A549 treated with AZD2906 at 1 μM for 4 hours (cell line): ENCODE data around the gene DYRK1A. TPM values are rescaled to one million over a fixed set of nuclear protein-coding genes. Genes with fewer than 3 reads are reported as not detected.

Source experiments
- total RNA-seq: library from RNA; stranded (reverse); fragments of 200-300 nt; extraction: Qiagen RNA extraction; gene quantifications from 5 replicates; pipeline ENCODE4 v1.2.3, GENCODE V29; 2022

The DYRK1A gene
- 10.8 to 15.8 TPM (median 11.8 TPM) in 5 replicates for total RNA-seq

DNA sequence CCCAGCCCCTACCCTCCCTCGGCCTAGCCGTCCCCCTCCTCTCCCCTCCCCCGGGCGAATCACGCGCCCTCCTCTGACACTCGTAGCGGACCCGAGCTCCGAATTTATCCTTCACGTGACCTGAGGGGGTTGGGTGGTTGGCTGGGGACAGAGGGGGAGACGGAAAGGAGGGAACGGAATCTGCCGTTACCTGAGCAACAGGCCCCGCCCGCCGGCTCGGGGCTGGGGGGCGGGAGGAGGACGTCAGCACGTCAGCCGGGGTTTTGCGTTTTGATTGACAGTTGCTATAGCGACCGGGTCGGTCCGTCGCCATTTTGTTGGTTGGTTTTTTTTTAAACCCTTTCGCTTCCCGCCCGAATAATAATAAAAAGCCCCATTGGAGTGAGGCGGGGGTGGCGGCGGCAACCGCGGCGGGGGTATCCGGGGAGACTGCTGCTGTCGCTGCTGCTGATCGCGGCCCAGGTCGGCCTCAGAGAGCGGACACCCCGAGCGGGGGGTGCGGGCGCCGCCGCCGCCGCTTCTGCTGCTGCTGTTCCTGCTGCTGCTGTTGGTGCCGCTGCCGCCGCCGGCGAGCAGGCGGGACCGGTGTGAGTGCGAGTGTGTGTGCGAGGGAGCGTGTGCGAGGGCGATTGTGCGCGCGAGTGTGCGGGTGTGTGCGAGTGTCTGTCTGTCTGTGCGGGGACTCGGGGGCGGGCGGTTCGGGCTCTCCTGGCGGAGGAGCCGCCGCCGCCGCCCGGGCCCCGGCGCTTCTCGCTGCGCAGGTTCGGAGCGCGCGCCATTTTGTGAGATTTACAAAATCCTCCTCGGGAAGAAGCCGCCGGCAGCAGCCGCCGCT, at the start of gene DYRK1A:
Gene DYRK1A (plus strand): TSS at position 292 of the 835 bp plus-strand sequence. CDS start 53,602 bp downstream, outside the sequence.

Other genes with a start within 250 kb of the DYRK1A start
- gene VPS26C, start 99.4 kb upstream of the DYRK1A start, total RNA-seq = 28.9 to 36.7 TPM (median 29.9 TPM) in 5 replicates